ENCODE data around the gene CHST8. TPM values are rescaled to one million over a fixed set of nuclear protein-coding genes. Genes with fewer than 3 reads are reported as not detected.

The CHST8 gene
- total RNA-seq, 1 experiment from 2014 or later = 33.5 TPM

- CTCF ChIA-PET = interaction anchor here (1.2 to 3.7 kb wide), 5 partner anchors 14 to 366 kb away, joined by 3 to 131 read pairs (median 53); no protein-coding TSS in a partner anchor
- no peak for ATAC-seq
- no peaks in the 10 kb centered on the region for H3K36me3 Mint-ChIP-seq
- H3K4me1 Mint-ChIP-seq = peaks cover 16% of the 10 kb centered on the region
- H3K4me3 Mint-ChIP-seq = no peak overlapping the region
- H3K9me3 Mint-ChIP-seq = no peaks in the 10 kb centered on the region
- peaks cover 12% of the 10 kb centered on the region for H3K27me3 Mint-ChIP-seq (ENCODE audit: low read depth)
- no peak overlapping the region for H3K27ac Mint-ChIP-seq
- DNase-seq (ENCODE audit: low spot score) = no peak
- POLR2A ChIA-PET = no interaction called here
- no peak for TF ChIP-seq ARID4B (CRISPR knock-in tag; IDR thresholded peaks at IDR 0.05; ENCODE audit: borderline replicate concordance)
- TF ChIP-seq ZNF317 (CRISPR knock-in tag; IDR thresholded peaks at IDR 0.05; ENCODE audit: borderline replicate concordance, low read depth) = no peak
- no peak for TF ChIP-seq GABPB1 (CRISPR knock-in tag; IDR thresholded peaks at IDR 0.05)
- TF ChIP-seq, protein P1, sequence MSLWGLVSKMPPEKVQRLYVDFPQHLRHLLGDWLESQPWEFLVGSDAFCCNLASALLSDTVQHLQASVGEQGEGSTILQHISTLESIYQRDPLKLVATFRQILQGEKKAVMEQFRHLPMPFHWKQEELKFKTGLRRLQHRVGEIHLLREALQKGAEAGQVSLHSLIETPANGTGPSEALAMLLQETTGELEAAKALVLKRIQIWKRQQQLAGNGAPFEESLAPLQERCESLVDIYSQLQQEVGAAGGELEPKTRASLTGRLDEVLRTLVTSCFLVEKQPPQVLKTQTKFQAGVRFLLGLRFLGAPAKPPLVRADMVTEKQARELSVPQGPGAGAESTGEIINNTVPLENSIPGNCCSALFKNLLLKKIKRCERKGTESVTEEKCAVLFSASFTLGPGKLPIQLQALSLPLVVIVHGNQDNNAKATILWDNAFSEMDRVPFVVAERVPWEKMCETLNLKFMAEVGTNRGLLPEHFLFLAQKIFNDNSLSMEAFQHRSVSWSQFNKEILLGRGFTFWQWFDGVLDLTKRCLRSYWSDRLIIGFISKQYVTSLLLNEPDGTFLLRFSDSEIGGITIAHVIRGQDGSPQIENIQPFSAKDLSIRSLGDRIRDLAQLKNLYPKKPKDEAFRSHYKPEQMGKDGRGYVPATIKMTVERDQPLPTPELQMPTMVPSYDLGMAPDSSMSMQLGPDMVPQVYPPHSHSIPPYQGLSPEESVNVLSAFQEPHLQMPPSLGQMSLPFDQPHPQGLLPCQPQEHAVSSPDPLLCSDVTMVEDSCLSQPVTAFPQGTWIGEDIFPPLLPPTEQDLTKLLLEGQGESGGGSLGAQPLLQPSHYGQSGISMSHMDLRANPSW (CRISPR knock-in tag; conservative IDR thresholded peaks at IDR 0.05; ENCODE audit: low read depth) = no peak
- no peak for TF ChIP-seq ZNF532 (CRISPR knock-in tag; IDR thresholded peaks at IDR 0.05; ENCODE audit: borderline replicate concordance)
- TF ChIP-seq PREB (CRISPR knock-in tag; IDR thresholded peaks at IDR 0.05; ENCODE audit: borderline replicate concordance) = no peak
- TF ChIP-seq OVOL2 (CRISPR knock-in tag; IDR thresholded peaks at IDR 0.05; ENCODE audit: borderline replicate concordance) = no peak
- TF ChIP-seq, protein P2, sequence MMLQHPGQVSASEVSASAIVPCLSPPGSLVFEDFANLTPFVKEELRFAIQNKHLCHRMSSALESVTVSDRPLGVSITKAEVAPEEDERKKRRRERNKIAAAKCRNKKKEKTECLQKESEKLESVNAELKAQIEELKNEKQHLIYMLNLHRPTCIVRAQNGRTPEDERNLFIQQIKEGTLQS (CRISPR knock-in tag; conservative IDR thresholded peaks at IDR 0.05) = no peak
- TF ChIP-seq TCF7 (CRISPR knock-in tag; IDR thresholded peaks at IDR 0.05; ENCODE audit: low read depth) = no peak
- TF ChIP-seq, protein P3, sequence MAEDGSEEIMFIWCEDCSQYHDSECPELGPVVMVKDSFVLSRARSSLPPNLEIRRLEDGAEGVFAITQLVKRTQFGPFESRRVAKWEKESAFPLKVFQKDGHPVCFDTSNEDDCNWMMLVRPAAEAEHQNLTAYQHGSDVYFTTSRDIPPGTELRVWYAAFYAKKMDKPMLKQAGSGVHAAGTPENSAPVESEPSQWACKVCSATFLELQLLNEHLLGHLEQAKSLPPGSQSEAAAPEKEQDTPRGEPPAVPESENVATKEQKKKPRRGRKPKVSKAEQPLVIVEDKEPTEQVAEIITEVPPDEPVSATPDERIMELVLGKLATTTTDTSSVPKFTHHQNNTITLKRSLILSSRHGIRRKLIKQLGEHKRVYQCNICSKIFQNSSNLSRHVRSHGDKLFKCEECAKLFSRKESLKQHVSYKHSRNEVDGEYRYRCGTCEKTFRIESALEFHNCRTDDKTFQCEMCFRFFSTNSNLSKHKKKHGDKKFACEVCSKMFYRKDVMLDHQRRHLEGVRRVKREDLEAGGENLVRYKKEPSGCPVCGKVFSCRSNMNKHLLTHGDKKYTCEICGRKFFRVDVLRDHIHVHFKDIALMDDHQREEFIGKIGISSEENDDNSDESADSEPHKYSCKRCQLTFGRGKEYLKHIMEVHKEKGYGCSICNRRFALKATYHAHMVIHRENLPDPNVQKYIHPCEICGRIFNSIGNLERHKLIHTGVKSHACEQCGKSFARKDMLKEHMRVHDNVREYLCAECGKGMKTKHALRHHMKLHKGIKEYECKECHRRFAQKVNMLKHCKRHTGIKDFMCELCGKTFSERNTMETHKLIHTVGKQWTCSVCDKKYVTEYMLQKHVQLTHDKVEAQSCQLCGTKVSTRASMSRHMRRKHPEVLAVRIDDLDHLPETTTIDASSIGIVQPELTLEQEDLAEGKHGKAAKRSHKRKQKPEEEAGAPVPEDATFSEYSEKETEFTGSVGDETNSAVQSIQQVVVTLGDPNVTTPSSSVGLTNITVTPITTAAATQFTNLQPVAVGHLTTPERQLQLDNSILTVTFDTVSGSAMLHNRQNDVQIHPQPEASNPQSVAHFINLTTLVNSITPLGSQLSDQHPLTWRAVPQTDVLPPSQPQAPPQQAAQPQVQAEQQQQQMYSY (CRISPR knock-in tag; IDR thresholded peaks at IDR 0.05) = no peak
- no peak for TF ChIP-seq CBFB (CRISPR knock-in tag; IDR thresholded peaks at IDR 0.05; ENCODE audit: low read depth)
- no peak for TF ChIP-seq SOX15 (CRISPR knock-in tag; IDR thresholded peaks at IDR 0.05)
- no peak for TF ChIP-seq ZNF671 (CRISPR knock-in tag; IDR thresholded peaks at IDR 0.05)
- TF ChIP-seq HMGXB4 (CRISPR knock-in tag; IDR thresholded peaks at IDR 0.05) = no peak
- TF ChIP-seq SMAD3 (CRISPR knock-in tag; IDR thresholded peaks at IDR 0.05; ENCODE audit: borderline replicate concordance) = no peak
- TF ChIP-seq FOXJ3 (CRISPR knock-in tag; IDR thresholded peaks at IDR 0.05; ENCODE audit: borderline replicate concordance) = no peak
- TF ChIP-seq, protein P4, sequence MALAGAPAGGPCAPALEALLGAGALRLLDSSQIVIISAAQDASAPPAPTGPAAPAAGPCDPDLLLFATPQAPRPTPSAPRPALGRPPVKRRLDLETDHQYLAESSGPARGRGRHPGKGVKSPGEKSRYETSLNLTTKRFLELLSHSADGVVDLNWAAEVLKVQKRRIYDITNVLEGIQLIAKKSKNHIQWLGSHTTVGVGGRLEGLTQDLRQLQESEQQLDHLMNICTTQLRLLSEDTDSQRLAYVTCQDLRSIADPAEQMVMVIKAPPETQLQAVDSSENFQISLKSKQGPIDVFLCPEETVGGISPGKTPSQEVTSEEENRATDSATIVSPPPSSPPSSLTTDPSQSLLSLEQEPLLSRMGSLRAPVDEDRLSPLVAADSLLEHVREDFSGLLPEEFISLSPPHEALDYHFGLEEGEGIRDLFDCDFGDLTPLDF (CRISPR knock-in tag; IDR thresholded peaks at IDR 0.05) = no peak
These were observed 158.5 kb downstream of the CHST8 start for GRCh38 chr19:33780251-33780650.

Measured in WTC11 (cell line).